ENCODE data around the gene SCAMP1. TPM values are rescaled to one million over a fixed set of nuclear protein-coding genes. Genes with fewer than 3 reads are reported as not detected.

The SCAMP1 gene
- total RNA-seq, 1 donor from 2014 or later, result 61.6 TPM

- intact Hi-C loops (cut with DNase I), result no loop called here
- ATAC-seq (no peak), DNase-seq (ENCODE audit: low spot score) (no peak)
Measured at GRCh38 chr5:78482948-78483347, 122.5 kb downstream of the SCAMP1 start.

- DNase-seq (ENCODE audit: low spot score), result no peak
- peak; percentile 60 for ATAC-seq
- intact Hi-C loops (cut with DNase I), result no loop called here
Measured at GRCh38 chr5:78483809-78484521, 123.5 kb downstream of the SCAMP1 start.

- peak; percentile 94 for ATAC-seq
- intact Hi-C loops (cut with DNase I), result no loop called here
- no peak for DNase-seq (ENCODE audit: low spot score)
Measured at GRCh38 chr5:78486218-78486617, 125.8 kb downstream of the SCAMP1 start.

GRCh38 chr5:78487846-78488245 is 127.4 kb downstream of the SCAMP1 start:
- ATAC-seq (no peak), DNase-seq (ENCODE audit: low spot score) (no peak)
- intact Hi-C loops (cut with DNase I), result no loop called here

- ATAC-seq, result no peak
- intact Hi-C loops (cut with DNase I), result no loop called here
- DNase-seq (ENCODE audit: low spot score), result no peak
Measured at GRCh38 chr5:78490709-78491485, 130.5 kb downstream of the SCAMP1 start.

GRCh38 chr5:78492224-78492623 is 131.8 kb downstream of the SCAMP1 start:
- no peak for ATAC-seq
- intact Hi-C loops (cut with DNase I), result no loop called here
- DNase-seq (ENCODE audit: low spot score), result no peak

GRCh38 chr5:78492650-78493049 is 132.2 kb downstream of the SCAMP1 start:
- no peak for ATAC-seq
- intact Hi-C loops (cut with DNase I), result no loop called here
- no peak for DNase-seq (ENCODE audit: low spot score)

- intact Hi-C loops (cut with DNase I), result no loop called here
- no peak for DNase-seq (ENCODE audit: low spot score)
- no peak for ATAC-seq
Measured at GRCh38 chr5:78495800-78496199, 135.4 kb downstream of the SCAMP1 start.

GRCh38 chr5:78496373-78496772 is 136.0 kb downstream of the SCAMP1 start:
- ATAC-seq (peak; percentile 65), DNase-seq (ENCODE audit: low spot score) (no peak)
- intact Hi-C loops (cut with DNase I), result no loop called here

- no peak for DNase-seq (ENCODE audit: low spot score)
- intact Hi-C loops (cut with DNase I), result no loop called here
- peak; percentile 37 for ATAC-seq
Measured at GRCh38 chr5:78497573-78498533, 137.4 kb downstream of the SCAMP1 start.

- intact Hi-C loops (cut with DNase I), result no loop called here
- ATAC-seq, result no peak
- DNase-seq (ENCODE audit: low spot score), result no peak
Measured at GRCh38 chr5:78499485-78499884, 139.1 kb downstream of the SCAMP1 start.

GRCh38 chr5:78500028-78500427 is 139.6 kb downstream of the SCAMP1 start:
- DNase-seq (ENCODE audit: low spot score) (no peak), ATAC-seq (no peak)
- intact Hi-C loops (cut with DNase I), result no loop called here

- ATAC-seq, result no peak
- intact Hi-C loops (cut with DNase I), result no loop called here
- no peak for DNase-seq (ENCODE audit: low spot score)
Measured at GRCh38 chr5:78500871-78501270, 140.5 kb downstream of the SCAMP1 start.

- ATAC-seq (no peak), DNase-seq (ENCODE audit: low spot score) (no peak)
- intact Hi-C loops (cut with DNase I), result no loop called here
Measured at GRCh38 chr5:78501411-78502352, 141.3 kb downstream of the SCAMP1 start.

GRCh38 chr5:78503958-78504653 is 143.7 kb downstream of the SCAMP1 start:
- ATAC-seq (peak; percentile 71), DNase-seq (ENCODE audit: low spot score) (no peak)
- intact Hi-C loops (cut with DNase I), result no loop called here

GRCh38 chr5:78504704-78505677 is 144.6 kb downstream of the SCAMP1 start:
- intact Hi-C loops (cut with DNase I), result no loop called here
- ATAC-seq (peak; percentile 92), DNase-seq (ENCODE audit: low spot score) (peak; percentile 86)

- no peak for ATAC-seq
- intact Hi-C loops (cut with DNase I), result no loop called here
Measured at GRCh38 chr5:78505860-78506259, 145.4 kb downstream of the SCAMP1 start.

More at GRCh38 chr5:78505860-78506259, 145.4 kb downstream of the SCAMP1 start:
- no peak for DNase-seq (ENCODE audit: low spot score)
